ENCODE measurements around the gene NPEPL1. TPM values are rescaled to one million over a fixed set of nuclear protein-coding genes. Genes with fewer than 3 reads are reported as not detected.
"Not testable (repeated sequence)": the region's sequence is repeated elsewhere in the genome, so short reads cannot be mapped to it uniquely, and the experiment has no call there.

Gene NPEPL1
- polyA plus RNA-seq, 4 donors: 33.4 to 57.8 (median 48.4) TPM

DNA sequence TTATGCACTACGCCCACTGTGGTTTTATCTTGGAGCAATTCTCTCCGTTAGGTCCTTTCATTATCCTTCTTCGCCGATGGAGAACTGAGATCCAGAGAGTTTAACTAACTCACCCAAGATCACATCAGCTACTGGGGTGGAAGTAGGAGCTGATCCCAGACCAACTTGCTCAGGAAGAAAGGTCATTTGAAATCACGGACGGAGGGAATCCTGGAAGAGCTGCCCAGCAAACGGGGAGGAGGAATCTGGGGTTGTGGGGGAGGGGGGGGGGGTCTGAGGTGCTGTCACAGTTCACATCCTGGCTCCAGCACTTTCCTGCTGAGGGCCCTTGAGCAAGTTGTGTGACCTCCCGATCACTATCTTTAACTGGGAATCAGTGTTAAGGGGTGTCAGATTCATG is 62.0 kb downstream of the NPEPL1 start:
- no peak for DNase-seq (ENCODE audit: low read depth in 4 of 4, low spot score in 2 of 4)

DNA sequence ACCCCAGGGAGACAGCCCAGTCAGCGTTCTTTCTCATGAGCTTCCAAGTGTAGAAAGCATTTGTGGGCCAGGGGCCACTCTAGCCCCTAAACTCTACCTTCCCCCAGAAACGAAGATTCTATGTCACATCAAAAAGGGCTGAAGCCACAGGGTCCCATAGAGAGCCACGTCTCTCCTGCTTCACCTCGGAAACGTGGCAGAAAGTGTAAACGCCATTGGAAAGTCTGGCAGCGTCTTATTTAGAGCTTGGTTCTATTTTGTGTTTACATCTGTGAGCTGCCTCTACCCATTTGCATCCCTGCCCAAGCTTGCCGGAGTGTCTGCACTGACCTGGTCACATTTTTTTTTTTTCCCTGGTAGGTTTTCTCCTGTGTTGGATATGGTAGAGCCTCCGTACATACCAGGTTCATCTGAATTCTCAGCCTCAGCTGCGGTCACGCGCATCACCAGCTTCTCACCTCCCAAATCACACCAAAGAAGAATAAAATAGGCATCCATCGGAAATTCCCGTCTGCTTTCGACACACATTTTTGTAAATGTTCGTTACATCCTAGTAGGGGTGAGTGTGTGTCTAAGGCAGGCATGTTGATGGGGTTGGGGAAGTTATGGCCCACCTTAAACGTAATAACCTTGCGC is 62.6 kb downstream of the NPEPL1 start:
- no peak for DNase-seq (ENCODE audit: low read depth in 4 of 4, low spot score in 2 of 4)

DNA sequence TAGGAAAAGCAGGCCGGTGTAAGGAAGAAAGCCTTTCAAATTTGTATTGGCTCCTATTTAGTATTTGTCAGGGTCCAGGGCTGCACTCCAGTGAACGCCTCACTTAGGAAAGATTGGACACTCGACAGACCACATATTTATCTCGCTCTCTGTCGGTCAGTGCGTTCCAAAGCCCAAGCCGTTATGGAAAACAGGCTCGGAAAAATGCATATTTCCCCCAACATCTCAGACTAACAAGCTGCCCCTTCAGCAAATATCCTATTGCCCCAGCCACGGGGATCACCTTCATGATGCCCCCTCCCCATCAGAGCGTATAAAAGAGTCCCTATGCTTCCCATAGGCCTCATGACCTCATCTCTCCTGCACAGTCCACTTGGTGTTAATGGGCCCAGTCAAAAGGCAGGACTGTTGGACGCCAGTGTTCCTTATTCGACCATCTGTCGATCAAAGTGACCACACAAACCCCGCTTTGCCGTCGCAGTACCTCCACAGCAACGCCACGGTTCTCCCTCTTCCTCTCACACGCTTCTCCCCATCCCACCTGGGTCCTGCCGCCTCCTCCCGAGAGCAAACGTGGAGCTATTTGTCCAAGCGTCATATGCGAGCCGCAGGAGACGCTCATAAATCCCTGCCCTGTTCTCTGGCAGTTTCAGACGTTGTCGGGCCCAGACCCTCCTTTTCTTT is 63.3 kb downstream of the NPEPL1 start:
- no peak for DNase-seq (ENCODE audit: low read depth in 4 of 4, low spot score in 2 of 4)

DNA sequence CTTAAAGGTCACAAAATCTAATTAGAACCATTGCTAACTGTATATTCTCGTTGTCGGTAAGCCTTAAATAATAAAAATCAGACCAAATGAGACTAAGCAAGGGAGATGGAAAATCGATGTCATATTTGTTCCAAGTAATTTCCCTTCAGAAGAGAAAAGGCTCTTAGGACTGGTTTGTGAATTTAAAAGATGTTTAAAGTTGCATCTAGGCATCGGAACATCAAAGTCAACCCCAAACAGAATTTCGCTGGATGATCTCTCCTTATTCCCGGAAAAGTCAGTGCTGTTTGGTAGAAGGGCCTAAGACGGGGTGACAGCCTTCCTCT is 63.8 kb downstream of the NPEPL1 start:
- DNase-seq (ENCODE audit: low read depth in 4 of 4, low spot score in 2 of 4): no peak

DNA sequence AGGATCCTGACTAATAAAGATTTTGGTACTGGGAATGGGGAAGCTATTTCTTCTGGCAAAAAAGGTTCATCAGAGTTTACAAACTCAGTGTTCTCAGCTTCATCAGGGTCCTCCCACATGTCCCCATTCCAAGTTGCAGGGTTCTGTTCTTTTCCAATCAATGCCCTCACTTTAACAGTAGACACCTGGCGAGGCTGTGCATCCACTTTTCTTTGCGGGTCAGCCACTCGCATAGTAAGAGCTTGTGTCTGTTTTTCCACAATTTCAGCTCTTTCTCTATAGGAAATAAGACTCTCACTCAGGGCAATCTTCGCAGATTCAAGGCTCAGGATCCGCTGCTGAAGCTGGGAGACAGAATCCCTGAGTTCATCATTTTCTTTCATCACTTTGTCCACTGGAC is 65.0 kb downstream of the NPEPL1 start:
- DNase-seq (ENCODE audit: low read depth in 4 of 4, low spot score in 2 of 4): not testable (repeated sequence)

DNA sequence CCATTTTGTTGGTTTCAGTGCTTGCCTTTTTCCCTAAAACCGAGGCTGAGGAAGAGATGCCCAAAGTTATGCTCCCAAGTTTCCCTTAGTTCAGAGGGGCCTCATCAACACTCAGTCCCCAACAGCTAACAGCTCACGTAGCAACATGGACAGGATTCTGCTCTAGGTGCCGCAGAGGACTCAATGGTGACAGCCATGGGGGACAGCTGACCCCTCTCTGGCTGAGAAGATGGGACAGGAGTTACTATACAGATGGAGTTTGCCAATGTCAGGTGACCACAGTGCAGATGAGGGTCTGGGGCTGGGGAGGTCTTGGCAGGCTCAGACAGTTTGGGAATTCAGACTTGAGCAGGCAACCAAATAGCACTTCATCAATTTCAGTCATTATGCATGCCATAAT is 67.3 kb downstream of the NPEPL1 start:
- DNase-seq (ENCODE audit: low read depth in 4 of 4, low spot score in 2 of 4): no peak

DNA sequence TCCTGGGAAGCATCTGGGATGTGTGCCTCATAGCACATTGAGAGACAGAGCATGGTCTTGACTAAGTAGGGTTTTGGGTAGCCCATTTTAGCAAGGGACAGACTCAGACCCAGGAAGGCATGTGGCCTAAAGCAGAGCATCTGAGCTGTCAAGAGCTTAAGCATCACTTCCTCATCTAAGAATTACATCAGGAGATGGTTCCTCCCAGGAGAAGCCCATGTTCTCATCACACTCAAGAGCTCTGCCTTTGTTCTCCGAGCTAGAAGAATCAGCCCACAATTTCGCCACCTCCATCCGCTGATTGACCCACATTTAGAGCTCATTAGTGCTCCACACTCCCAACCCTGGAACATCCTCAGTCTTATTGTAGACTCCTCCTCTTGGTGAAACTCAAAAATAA is 68.3 kb downstream of the NPEPL1 start:
- DNase-seq (ENCODE audit: low read depth in 4 of 4, low spot score in 2 of 4): no peak

DNA sequence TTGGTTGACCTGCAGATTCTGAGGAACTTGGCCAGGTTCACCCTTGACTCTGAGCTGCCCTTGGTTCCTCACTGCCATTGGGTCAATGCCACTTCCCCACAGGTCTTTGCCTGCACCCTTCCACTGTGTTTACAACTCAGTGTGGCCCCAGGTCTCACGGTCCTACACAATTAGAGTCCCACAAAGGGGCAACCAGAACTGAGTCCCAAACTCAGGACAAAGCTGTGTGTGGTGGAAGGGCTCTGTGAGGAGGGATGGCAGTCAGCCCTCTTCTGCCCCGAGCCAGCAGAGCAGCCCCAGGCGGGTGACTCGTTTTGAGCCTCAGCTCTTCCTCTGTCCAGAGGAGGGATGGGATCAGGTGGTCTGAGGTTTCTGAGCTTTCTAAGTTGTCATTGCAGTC is 69.5 kb downstream of the NPEPL1 start:
- DNase-seq (ENCODE audit: low read depth in 4 of 4, low spot score in 2 of 4): no peak

DNA sequence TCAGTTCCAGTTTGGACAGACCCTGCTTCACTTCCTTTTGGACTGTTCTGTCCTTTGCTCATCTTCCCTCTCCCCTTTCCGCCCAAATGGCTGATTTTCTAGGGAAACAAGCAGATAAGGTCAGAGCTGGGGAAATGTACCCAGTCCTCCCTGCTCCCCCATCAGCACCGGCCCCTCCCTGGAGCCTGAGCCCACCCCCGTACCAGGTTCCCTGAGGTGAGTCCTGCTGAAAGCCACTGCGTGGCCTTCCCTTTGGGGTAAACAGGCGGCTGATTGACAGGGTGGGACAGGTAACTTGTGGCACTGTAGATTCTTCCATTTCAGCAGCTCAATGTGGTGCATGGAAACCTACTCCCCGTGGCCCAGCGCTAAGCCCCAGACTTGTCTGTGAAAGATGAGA is 70.5 kb downstream of the NPEPL1 start:
- DNase-seq (ENCODE audit: low read depth in 4 of 4, low spot score in 2 of 4): no peak

Other genes with a start within 250 kb of the NPEPL1 start
- gene APCDD1L, start 177.4 kb upstream of the NPEPL1 start, polyA plus RNA-seq (ENCODE audit: insufficient read length in 4 of 4): 10 to 100 TPM; 11.3 to 19.5 (median 13.7) TPM
- gene STX16, start 41.5 kb upstream of the NPEPL1 start, polyA plus RNA-seq (ENCODE audit: insufficient read length in 4 of 4): 100 to 1,000 TPM in 1 of 4 donors, 10 to 100 TPM in 3; 37.5 to 103 (median 66.7) TPM
- gene GNAS-AS1, start 158.1 kb downstream of the NPEPL1 start, polyA plus RNA-seq (ENCODE audit: insufficient read length in 4 of 4): 1 to 10 TPM in 3 of 4 donors, under 1 TPM in 1; 0.64 to 2.1 (median 1.3) TPM
- gene GNAS, start 159.9 kb downstream of the NPEPL1 start, polyA plus RNA-seq (ENCODE audit: insufficient read length in 4 of 4): 1,000 to 10,000 TPM; 1,850 to 2,253 (median 2,031) TPM

Data from left renal cortex interstitium (tissue), 4 donors.